ENCODE data around the gene PGA3.
"Not testable (repeated sequence)": the region's sequence is repeated elsewhere in the genome, so short reads cannot be mapped to it uniquely, and the experiment has no call there.

PGA3 gene

GRCh38 chr11:61163021-61163420 lies 40.3 kb upstream of the PGA3 start:
- Histone ChIP-seq H3K27me3 (ENCODE audit: insufficient read depth, poor library complexity, severe bottlenecking) (no peaks in the 10 kb centered on the region), H3K27ac (replicated peaks) (peak overlapping the region; percentile 99), H3K4me3 (replicated peaks; ENCODE audit: insufficient read depth, low read length) (no peak overlapping the region)
- TF ChIP-seq GABPA (IDR thresholded peaks at IDR 0.05; ENCODE audit: low read depth) (no peak), POLR2AphosphoS5 (IDR thresholded peaks at IDR 0.05; ENCODE audit: low read depth) (peak; percentile 8; the same call in 1 of the 2 replicates)
- DNase-seq (ENCODE audit: low read depth in 1 of 2, low spot score in 1 of 2), result peak in 1 of 2 experiments; percentile 29

- TF ChIP-seq GABPA (IDR thresholded peaks at IDR 0.05; ENCODE audit: low read depth), result no peak
- no peak for TF ChIP-seq CTCF (IDR thresholded peaks at IDR 0.05; ENCODE audit: insufficient read depth, low read length)
- TF ChIP-seq POLR2AphosphoS5 (IDR thresholded peaks at IDR 0.05; ENCODE audit: low read depth), result peak; percentile 69
- peak; percentile 79 for TF ChIP-seq SPI1 (IDR thresholded peaks at IDR 0.05; ENCODE audit: borderline replicate concordance, low read depth)
- no peak for TF ChIP-seq REST (IDR thresholded peaks at IDR 0.05; ENCODE audit: insufficient replicate concordance, low read depth)
- H3K4me3 ChIP-seq (replicated peaks; ENCODE audit: insufficient read depth, low read length), result peak overlapping the region; percentile 44
- peak; percentile 72 to 77 for DNase-seq (ENCODE audit: low read depth in 1 of 2, low spot score in 1 of 2)
- peak overlapping the region; percentile 99 for H3K27ac ChIP-seq (replicated peaks)
- no peaks in the 10 kb centered on the region for H3K27me3 ChIP-seq (ENCODE audit: insufficient read depth, poor library complexity, severe bottlenecking)
These were observed 39.4 kb upstream of the PGA3 start for GRCh38 chr11:61163714-61164605.

- Histone ChIP-seq H3K27ac (replicated peaks) (peak overlapping the region; percentile 99), H3K27me3 (ENCODE audit: insufficient read depth, poor library complexity, severe bottlenecking) (no peaks in the 10 kb centered on the region), H3K4me3 (replicated peaks; ENCODE audit: insufficient read depth, low read length) (peak overlapping the region; percentile 44)
- DNase-seq (ENCODE audit: low read depth in 1 of 2, low spot score in 1 of 2), result no peak
- TF ChIP-seq CTCF (IDR thresholded peaks at IDR 0.05; ENCODE audit: insufficient read depth, low read length) (no peak), POLR2AphosphoS5 (IDR thresholded peaks at IDR 0.05; ENCODE audit: low read depth) (peak; percentile 14), GABPA (IDR thresholded peaks at IDR 0.05; ENCODE audit: low read depth) (peak; percentile 77), REST (IDR thresholded peaks at IDR 0.05; ENCODE audit: insufficient replicate concordance, low read depth) (peak; percentile 34)
These were observed 38.5 kb upstream of the PGA3 start for GRCh38 chr11:61164606-61165424.

GRCh38 chr11:61165785-61166184 lies 37.5 kb upstream of the PGA3 start:
- H3K4me3 ChIP-seq (replicated peaks; ENCODE audit: insufficient read depth, low read length), result peak overlapping the region; percentile 44

GRCh38 chr11:61166331-61166730 lies 37.0 kb upstream of the PGA3 start:
- peak overlapping the region; percentile 75; the same call in 1 of the 2 replicates for H3K27ac ChIP-seq (replicated peaks)
- peak overlapping the region; percentile 38 for H3K4me3 ChIP-seq (replicated peaks; ENCODE audit: insufficient read depth, low read length)
- not testable (repeated sequence) for H3K27me3 ChIP-seq (ENCODE audit: insufficient read depth, poor library complexity, severe bottlenecking); DNase-seq (ENCODE audit: low read depth in 1 of 2, low spot score in 1 of 2)

More at GRCh38 chr11:61165785-61166184, 37.5 kb upstream of the PGA3 start:
- not testable (repeated sequence) for DNase-seq (ENCODE audit: low read depth in 1 of 2, low spot score in 1 of 2); H3K27me3 ChIP-seq (ENCODE audit: insufficient read depth, poor library complexity, severe bottlenecking)
- H3K27ac ChIP-seq (replicated peaks), result peak overlapping the region; percentile 99

Measured in HL-60 (cell line).